GM23338 (cell line): ENCODE measurements around the gene ATP6V0C. TPM values are rescaled to one million over a fixed set of nuclear protein-coding genes. Genes with fewer than 3 reads are reported as not detected.

ENCODE experiments used
- ATAC-seq: fragments of 200-7000 bp; cut with Tn5 transposase; 3 replicates; pipeline ENCODE4 v1.9.1; 2020
- DNase-seq: peaks from one replicate; pipeline ENCODE4 v3.0.0-alpha.2; 2015; ENCODE audit warnings: low spot score
- H2AFZ ChIP-seq: fragments of 200-600 bp; sonication (generic); 2 replicates; pipeline ENCODE4 v1.8.0; 2016; ENCODE audit warnings: antibody characterized with exemption, mild to moderate bottlenecking, moderate library complexity
- H3F3A ChIP-seq: fragments of 200-600 bp; sonication (generic); replicated peaks from 2 replicates; pipeline ENCODE4 v1.8.0; 2017; ENCODE audit warnings: antibody characterized with exemption, mixed run types, low read depth
- H3K27ac ChIP-seq: fragments of 200-600 bp; sonication (generic); 2 replicates; pipeline ENCODE4 v1.6.1; 2016; ENCODE audit warnings: low read depth
- H3K27me3 ChIP-seq: fragments of 200-600 bp; sonication (generic); 2 replicates; pipeline ENCODE4 v1.8.0; 2016; ENCODE audit warnings: mild to moderate bottlenecking, mixed run types, moderate library complexity; ENCODE audit not compliant: insufficient read depth
- H3K36me3 ChIP-seq: fragments of 200-600 bp; sonication (generic); 2 replicates; pipeline ENCODE4 v1.8.0; 2016; ENCODE audit warnings: mild to moderate bottlenecking; ENCODE audit not compliant: insufficient read depth
- H3K4me1 ChIP-seq: fragments of 200-600 bp; sonication (generic); 2 replicates; pipeline ENCODE4 v1.8.0; 2016; ENCODE audit warnings: mild to moderate bottlenecking, moderate library complexity; ENCODE audit not compliant: insufficient read depth
- H3K4me2 ChIP-seq: fragments of 200-600 bp; sonication (generic); 2 replicates; pipeline ENCODE4 v1.7.1; 2017; ENCODE audit warnings: mixed run types
- H3K4me3 ChIP-seq: fragments of 200-600 bp; sonication (generic); 2 replicates; pipeline ENCODE4 v1.6.1; 2016; ENCODE audit warnings: mixed run types
- H3K79me2 ChIP-seq: fragments of 200-600 bp; sonication (generic); replicated peaks from 2 replicates; pipeline ENCODE4 v1.8.0; 2017; ENCODE audit warnings: mild to moderate bottlenecking; ENCODE audit not compliant: insufficient read depth
- H3K9me2 ChIP-seq: fragments of 200-600 bp; sonication (generic); 2 replicates; pipeline ENCODE4 v1.8.0; 2017; ENCODE audit not compliant: insufficient read depth
- H4K20me1 ChIP-seq: fragments of 200-600 bp; sonication (generic); replicated peaks from 2 replicates; pipeline ENCODE4 v1.8.0; 2017; ENCODE audit warnings: mild to moderate bottlenecking; ENCODE audit not compliant: insufficient read depth
- H3K27ac Mint-ChIP-seq: 2 replicates; pipeline ENCODE4 v1.8.0; 2020; ENCODE audit warnings: inconsistent platforms, mild to moderate bottlenecking, moderate library complexity, mixed read lengths
- H3K27me3 Mint-ChIP-seq: 3 replicates; pipeline ENCODE4 v1.8.0; 2022; ENCODE audit warnings: low read depth, mild to moderate bottlenecking, moderate library complexity, mixed read lengths, inconsistent platforms; ENCODE audit not compliant: insufficient read depth, poor library complexity
- H3K36me3 Mint-ChIP-seq: 3 replicates; pipeline ENCODE4 v1.8.0; 2021; ENCODE audit warnings: low read depth, mild to moderate bottlenecking, inconsistent platforms, moderate library complexity, mixed read lengths
- H3K4me1 Mint-ChIP-seq: 3 replicates; pipeline ENCODE4 v1.8.0; 2020; ENCODE audit warnings: mild to moderate bottlenecking, inconsistent platforms, mixed read lengths
- H3K4me3 Mint-ChIP-seq: 3 replicates; pipeline ENCODE4 v1.8.0; 2021; ENCODE audit warnings: moderate library complexity, mild to moderate bottlenecking, inconsistent platforms, mixed read lengths
- H3K9me3 Mint-ChIP-seq: 3 replicates; pipeline ENCODE4 v1.8.0; 2020; ENCODE audit warnings: moderate library complexity, mild to moderate bottlenecking, inconsistent platforms, mixed read lengths
- CREB1 ChIP-seq: fragments of 250-450 bp; sonication (Bioruptor Pico); IDR thresholded peaks from 2 replicates; pipeline ENCODE4 v1.5.0; 2020; ENCODE audit warnings: low read depth, mild to moderate bottlenecking, moderate library complexity
- CTCF ChIP-seq, 2 experiments: fragments of 200-600 bp in 1 of 2; sonication (generic) in 1 of 2; conservative IDR thresholded peaks; 2 replicates each; pipeline versions ENCODE4 v1.5.1 to v1.6.1; 2016 to 2017; ENCODE audit warnings: antibody characterized with exemption in 2 of 2, low read depth in 2 of 2, mild to moderate bottlenecking in 2 of 2, moderate library complexity in 1 of 2
- ETS1 ChIP-seq: IDR thresholded peaks from 2 replicates; pipeline ENCODE4 v1.6.1; 2016; ENCODE audit warnings: antibody characterized with exemption
- EZH2 ChIP-seq: fragments of 200-600 bp; sonication (generic); IDR thresholded peaks from one replicate; pipeline ENCODE4 v1.8.0; 2017; ENCODE audit warnings: antibody characterized with exemption, mild to moderate bottlenecking, low read depth; ENCODE audit not compliant: unreplicated experiment
- JUNB ChIP-seq: IDR thresholded peaks from one replicate; pipeline ENCODE4 v1.6.1; 2016; ENCODE audit warnings: antibody characterized with exemption; ENCODE audit not compliant: unreplicated experiment
- NANOG ChIP-seq: IDR thresholded peaks from 2 replicates; pipeline ENCODE4 v1.6.1; 2016; ENCODE audit warnings: antibody characterized with exemption, borderline replicate concordance
- POLR2AphosphoS5 ChIP-seq: IDR thresholded peaks from 2 replicates; pipeline ENCODE4 v1.6.1; 2016; ENCODE audit warnings: antibody characterized with exemption, low read depth
- ZNF114 ChIP-seq: fragments of 250-450 bp; sonication (Bioruptor Pico); IDR thresholded peaks from 2 replicates; pipeline ENCODE4 v1.5.0; 2020; ENCODE audit warnings: mild to moderate bottlenecking, moderate library complexity
- ZNF331 ChIP-seq: fragments of 250-450 bp; sonication (Bioruptor Pico); IDR thresholded peaks from 2 replicates; pipeline ENCODE4 v1.5.0; 2020; ENCODE audit warnings: low read depth, mild to moderate bottlenecking, moderate library complexity
- ZNF462 ChIP-seq: fragments of 250-450 bp; sonication (Bioruptor Pico); IDR thresholded peaks from 2 replicates; pipeline ENCODE4 v1.5.0; 2020; ENCODE audit warnings: mild to moderate bottlenecking, moderate library complexity
- polyA plus RNA-seq: library from polyadenylated mRNA; unstranded; fragments of >200 nt; fragmentation: Nextera tagmentation; extraction: Ambion mirVana; gene quantifications from 2 replicates; pipeline ENCODE4 v1.2.1, GENCODE V29; 2016
- total RNA-seq: library from RNA; depleted of rRNA; stranded (reverse); fragments of >200 nt; shearing (Covaris generic); gene quantifications from 2 replicates; pipeline ENCODE4 v1.2.3, GENCODE V29; 2014

Gene ATP6V0C
- total and polyA plus RNA-seq, 2 experiments from 2014 or later = 98.2 to 162 TPM

- H3K36me3 Mint-ChIP-seq = peaks cover 8% of the 10 kb centered on the region; the same call in 2 of the 3 replicates
- Histone ChIP-seq H3K27me3 (no peaks in the 10 kb centered on the region), H3K4me2 (no peak overlapping the region), H3K36me3 (no peaks in the 10 kb centered on the region), H3K4me1 (peaks cover 7% of the 10 kb centered on the region; the same call in 1 of the 2 replicates), H3F3A (no peaks in the 10 kb centered on the region), H2AFZ (no peak overlapping the region), H3K79me2 (no peaks in the 10 kb centered on the region), H3K4me3 (no peak overlapping the region), H3K9me2 (no peaks in the 10 kb centered on the region), H3K27ac (no peak overlapping the region), H4K20me1 (no peaks in the 10 kb centered on the region; the same call in 1 of the 2 replicates)
- ATAC-seq = no peak
- H3K4me1 Mint-ChIP-seq = peaks cover 5% of the 10 kb centered on the region
- no peaks in the 10 kb centered on the region for H3K9me3 Mint-ChIP-seq
- TF ChIP-seq NANOG (no peak), ZNF114 (CRISPR knock-in tag) (no peak), ZNF331 (no peak), CREB1 (CRISPR knock-in tag) (no peak), ETS1 (no peak), CTCF (conservative IDR thresholded peaks at IDR 0.05; ENCODE audit: low read depth in 2 of 2) (no peak)
- DNase-seq = no peak
- H3K27me3 Mint-ChIP-seq = no peaks in the 10 kb centered on the region
- H3K4me3 Mint-ChIP-seq = no peak overlapping the region
- H3K27ac Mint-ChIP-seq = no peak overlapping the region
Observed at GRCh38 chr16:2499454-2499853, 14.3 kb upstream of the ATP6V0C start.

GRCh38 chr16:2499890-2500429 is 13.8 kb upstream of the ATP6V0C start:
- ATAC-seq = no peak
- Histone ChIP-seq H3F3A (no peaks in the 10 kb centered on the region), H3K36me3 (no peaks in the 10 kb centered on the region), H3K27me3 (no peaks in the 10 kb centered on the region), H3K27ac (no peak overlapping the region), H4K20me1 (no peaks in the 10 kb centered on the region; the same call in 1 of the 2 replicates), H3K4me3 (no peak overlapping the region), H2AFZ (no peak overlapping the region), H3K4me2 (no peak overlapping the region), H3K9me2 (no peaks in the 10 kb centered on the region), H3K4me1 (peaks cover 7% of the 10 kb centered on the region; the same call in 1 of the 2 replicates), H3K79me2 (no peaks in the 10 kb centered on the region)
- Mint-ChIP-seq H3K36me3 (peaks cover 8% of the 10 kb centered on the region; the same call in 2 of the 3 replicates), H3K27me3 (no peaks in the 10 kb centered on the region), H3K9me3 (no peaks in the 10 kb centered on the region), H3K27ac (no peak overlapping the region), H3K4me3 (no peak overlapping the region), H3K4me1 (peaks cover 5% of the 10 kb centered on the region)
- no peak for DNase-seq
- TF ChIP-seq ZNF462 (CRISPR knock-in tag) (no peak), ZNF331 (no peak), NANOG (no peak), EZH2 (no peak), CTCF (conservative IDR thresholded peaks at IDR 0.05; ENCODE audit: low read depth in 2 of 2) (no peak), CREB1 (CRISPR knock-in tag) (no peak), ZNF114 (CRISPR knock-in tag) (no peak), POLR2AphosphoS5 (no peak), JUNB (no peak)
